Lung (tissue), 12 donors: ENCODE measurements around the gene ADAM12. TPM values are rescaled to one million over a fixed set of nuclear protein-coding genes. Genes with fewer than 3 reads are reported as not detected.

Experiments
- ATAC-seq: fragments of 200-7000 bp; cut with Tn5 transposase; one replicate; pipeline ENCODE4 v1.9.1; 2020; ENCODE audit warnings: moderate number of reproducible peaks; ENCODE audit not compliant: insufficient read depth, low FRiP score
- DNase-seq, 3 donors: peaks; one replicate each; pipeline ENCODE4 v3.0.0-alpha.2; 2013 to 2017
- H3K27ac ChIP-seq, 2 donors: one replicate each; pipeline ENCODE4 v1.5.1; 2013; ENCODE audit warnings: mild to moderate bottlenecking in 2 of 2, moderate library complexity in 2 of 2, control low read depth in 1 of 2, inconsistent platforms in 1 of 2, low read depth in 1 of 2, low read length in 1 of 2
- H3K27me3 ChIP-seq, 3 donors: one replicate each; pipeline ENCODE4 v1.5.1; 2013; ENCODE audit warnings: low read length in 2 of 3; ENCODE audit not compliant: control insufficient read depth in 3 of 3, insufficient read depth in 3 of 3
- H3K36me3 ChIP-seq, 4 donors: one replicate each; pipeline ENCODE4 v1.5.1; 2013; ENCODE audit warnings: low read length in 4 of 4, mild to moderate bottlenecking in 1 of 4, moderate library complexity in 1 of 4; ENCODE audit not compliant: control insufficient read depth in 4 of 4, insufficient read depth in 4 of 4
- H3K4me1 ChIP-seq, 5 donors: one replicate each; pipeline ENCODE4 v1.5.1; 2013; ENCODE audit warnings: low read length in 5 of 5, mild to moderate bottlenecking in 2 of 5, moderate library complexity in 1 of 5; ENCODE audit not compliant: control insufficient read depth in 5 of 5, insufficient read depth in 5 of 5
- H3K4me3 ChIP-seq: one replicate; pipeline ENCODE4 v1.5.1; 2013; ENCODE audit warnings: mild to moderate bottlenecking, control low read depth, moderate library complexity
- H3K9ac ChIP-seq, 2 donors: one replicate each; pipeline ENCODE4 v1.5.1; 2013; ENCODE audit warnings: low read length in 2 of 2, control low read depth in 1 of 2; ENCODE audit not compliant: insufficient read depth in 1 of 2
- H3K9me3 ChIP-seq, 4 donors: one replicate each; pipeline ENCODE4 v1.5.1; 2013; ENCODE audit warnings: low read length in 3 of 4, mild to moderate bottlenecking in 1 of 4, moderate library complexity in 1 of 4; ENCODE audit not compliant: control insufficient read depth in 4 of 4, insufficient read depth in 3 of 4
- WGBS, 2 donors: extraction: QIAGEN DNeasy Blood & Tissue Kit; methylation state at CpG; one replicate each; pipeline ENCODE4 v1.1.7; 2013; 5-methylcytosine and 5-hydroxymethylcytosine counted together
- polyA plus RNA-seq, 2 donors: library from polyadenylated mRNA; stranded (reverse); fragments of 200-250 nt; gene quantifications; one replicate each; pipeline ENCODE4 v1.2.1, GENCODE V29; 2013
- total RNA-seq, 2 donors: library from RNA; depleted of rRNA in 1 of 2; stranded (reverse); fragments of >200 nt in 1 of 2; gene quantifications; one replicate each; pipeline ENCODE4 v1.2.1, GENCODE V29; 2014 to 2021
- TF ChIP-seq, protein P1 (sequence below): IDR thresholded peaks from 2 replicates; pipeline ENCODE4 v1.5.1; 2012; ENCODE audit warnings: mild to moderate bottlenecking; ENCODE audit errors: control extremely low read depth, extremely low read depth
- donor health status: control.
- donor health status: control.
- donor health status: Bipolar disorder and iron deficiency.
- donor health status: healthy.
- donor health status: DM: yes; HTN: yes; CAD: no.

ADAM12 gene
- total and polyA plus RNA-seq, 4 donors = 0.16 to 5.8 (median 0.85) TPM

DNA sequence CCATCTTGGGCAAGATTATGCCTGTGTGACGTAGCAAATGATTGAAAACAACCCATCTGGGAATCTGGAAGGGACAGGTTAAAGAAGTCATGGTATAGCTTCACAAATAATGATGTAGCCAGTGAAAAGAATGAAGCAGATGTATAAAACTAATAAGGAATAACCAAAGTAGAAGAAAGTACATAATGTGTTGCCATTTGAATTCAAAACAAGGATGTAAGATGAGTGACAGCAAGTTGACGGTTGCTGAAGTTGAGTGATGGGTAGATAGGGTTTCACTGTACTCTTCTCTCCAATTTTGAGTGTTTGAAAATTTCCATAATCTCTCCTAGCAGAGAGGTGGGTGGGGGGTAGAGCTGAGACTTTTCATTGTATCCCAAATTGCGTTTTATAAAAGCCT, 358.3 kb downstream of the ADAM12 start:
- H3K4me3 ChIP-seq = no peak overlapping the region
- no peak for ATAC-seq
- H3K27me3 ChIP-seq = no peaks in the 10 kb centered on the region
- H3K36me3 ChIP-seq = peaks cover 0 to 9% (median 0%) of the 10 kb centered on the region in 4 donors
- no peak overlapping the region for H3K27ac ChIP-seq
- H3K9me3 ChIP-seq = peaks cover 2 to 13% (median 3%) of the 10 kb centered on the region in 4 donors
- TF ChIP-seq, protein P1, sequence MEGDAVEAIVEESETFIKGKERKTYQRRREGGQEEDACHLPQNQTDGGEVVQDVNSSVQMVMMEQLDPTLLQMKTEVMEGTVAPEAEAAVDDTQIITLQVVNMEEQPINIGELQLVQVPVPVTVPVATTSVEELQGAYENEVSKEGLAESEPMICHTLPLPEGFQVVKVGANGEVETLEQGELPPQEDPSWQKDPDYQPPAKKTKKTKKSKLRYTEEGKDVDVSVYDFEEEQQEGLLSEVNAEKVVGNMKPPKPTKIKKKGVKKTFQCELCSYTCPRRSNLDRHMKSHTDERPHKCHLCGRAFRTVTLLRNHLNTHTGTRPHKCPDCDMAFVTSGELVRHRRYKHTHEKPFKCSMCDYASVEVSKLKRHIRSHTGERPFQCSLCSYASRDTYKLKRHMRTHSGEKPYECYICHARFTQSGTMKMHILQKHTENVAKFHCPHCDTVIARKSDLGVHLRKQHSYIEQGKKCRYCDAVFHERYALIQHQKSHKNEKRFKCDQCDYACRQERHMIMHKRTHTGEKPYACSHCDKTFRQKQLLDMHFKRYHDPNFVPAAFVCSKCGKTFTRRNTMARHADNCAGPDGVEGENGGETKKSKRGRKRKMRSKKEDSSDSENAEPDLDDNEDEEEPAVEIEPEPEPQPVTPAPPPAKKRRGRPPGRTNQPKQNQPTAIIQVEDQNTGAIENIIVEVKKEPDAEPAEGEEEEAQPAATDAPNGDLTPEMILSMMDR = no peak
- H3K9ac ChIP-seq = no peak overlapping the region
- no peak for DNase-seq
- no peaks in the 10 kb centered on the region for H3K4me1 ChIP-seq
- WGBS, 2 donors = 88 to 93% methylated on average over 3 of the region's 3 CpGs

DNA sequence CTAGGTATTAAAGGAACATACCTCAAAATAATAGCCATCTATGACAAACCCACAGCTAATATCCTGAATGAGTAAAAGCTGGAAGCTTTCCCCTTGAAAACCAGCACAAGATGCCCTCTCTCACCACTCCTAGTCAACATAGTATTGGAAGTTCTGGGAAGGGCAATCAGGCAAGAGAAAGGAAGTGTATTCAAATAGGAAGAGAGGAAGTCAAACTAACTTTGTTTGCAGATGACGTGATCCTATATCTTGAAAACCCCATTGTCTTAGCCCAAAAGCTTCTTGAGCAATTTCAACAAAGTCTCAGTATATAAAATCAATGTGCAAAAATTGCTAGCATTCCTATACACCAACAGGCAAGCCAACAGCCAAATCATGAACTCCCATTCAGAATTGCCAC, 360.6 kb downstream of the ADAM12 start:
- peaks cover 0 to 2% (median 0%) of the 10 kb centered on the region in 4 donors for H3K36me3 ChIP-seq
- H3K9ac ChIP-seq = no peak overlapping the region
- no peak overlapping the region for H3K4me3 ChIP-seq
- DNase-seq (no peak), ATAC-seq (no peak)
- no peaks in the 10 kb centered on the region for H3K27me3 ChIP-seq
- no peak overlapping the region for H3K27ac ChIP-seq
- no peaks in the 10 kb centered on the region for H3K4me1 ChIP-seq
- TF ChIP-seq, protein P1 = no peak
- 36 to 59% methylated on average over 1 of the region's 1 CpG for WGBS, 2 donors
- peaks cover 0 to 13% (median under 1%) of the 10 kb centered on the region in 4 donors for H3K9me3 ChIP-seq

DNA sequence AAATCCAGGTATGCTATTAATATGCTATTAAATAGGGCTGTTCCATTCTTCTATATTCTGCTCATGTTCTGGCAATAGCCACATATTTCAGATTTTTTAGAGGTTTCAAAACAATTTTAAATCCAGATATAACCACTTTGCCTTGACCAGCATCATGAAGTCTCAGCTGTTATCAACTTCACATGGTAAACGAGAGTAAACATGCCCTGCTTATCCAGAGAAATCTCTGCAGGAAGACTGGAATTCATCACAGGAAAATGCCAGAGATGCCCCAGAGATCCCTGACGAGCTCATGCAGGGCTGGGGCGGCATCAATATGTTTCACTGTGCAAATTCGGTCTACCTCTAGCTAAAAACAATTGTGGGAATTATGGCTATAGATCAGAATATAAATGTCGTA, 365.4 kb downstream of the ADAM12 start:
- WGBS, 2 donors = 88 to 91% methylated on average over 5 of the region's 5 CpGs
- ATAC-seq (no peak), DNase-seq (no peak)
- H3K27ac ChIP-seq = no peak overlapping the region
- peaks cover 0 to 7% (median 1%) of the 10 kb centered on the region in 4 donors for H3K9me3 ChIP-seq
- no peak overlapping the region for H3K9ac ChIP-seq
- peaks cover 0 to 2% (median under 1%) of the 10 kb centered on the region in 4 donors for H3K36me3 ChIP-seq
- H3K27me3 ChIP-seq = no peaks in the 10 kb centered on the region
- no peak overlapping the region for H3K4me3 ChIP-seq
- H3K4me1 ChIP-seq = no peaks in the 10 kb centered on the region
- TF ChIP-seq, protein P1 = no peak
